Neuron (in vitro differentiated cells): ENCODE results near the gene RANGAP1.

Experiments used
- H2AFZ ChIP-seq: one replicate; pipeline ENCODE4 v1.6.1; 2013; ENCODE audit warnings: low read depth, mild to moderate bottlenecking, inconsistent platforms, low read length, moderate library complexity
- H3K27me3 ChIP-seq: one replicate; pipeline ENCODE4 v1.6.1; 2013; ENCODE audit warnings: low read length; ENCODE audit not compliant: insufficient read depth
- H3K36me3 ChIP-seq: one replicate; pipeline ENCODE4 v1.6.1; 2013; ENCODE audit warnings: low read length; ENCODE audit not compliant: insufficient read depth
- H3K4me1 ChIP-seq: one replicate; pipeline ENCODE4 v1.6.1; 2013; ENCODE audit warnings: low read length; ENCODE audit not compliant: insufficient read depth
- H3K4me3 ChIP-seq: 2 replicates; pipeline ENCODE4 v1.5.1; 2013; ENCODE audit warnings: mild to moderate bottlenecking, low read length, moderate library complexity
- H3K9me3 ChIP-seq: one replicate; pipeline ENCODE4 v1.6.1; 2013; ENCODE audit warnings: low read length

Gene RANGAP1

DNA sequence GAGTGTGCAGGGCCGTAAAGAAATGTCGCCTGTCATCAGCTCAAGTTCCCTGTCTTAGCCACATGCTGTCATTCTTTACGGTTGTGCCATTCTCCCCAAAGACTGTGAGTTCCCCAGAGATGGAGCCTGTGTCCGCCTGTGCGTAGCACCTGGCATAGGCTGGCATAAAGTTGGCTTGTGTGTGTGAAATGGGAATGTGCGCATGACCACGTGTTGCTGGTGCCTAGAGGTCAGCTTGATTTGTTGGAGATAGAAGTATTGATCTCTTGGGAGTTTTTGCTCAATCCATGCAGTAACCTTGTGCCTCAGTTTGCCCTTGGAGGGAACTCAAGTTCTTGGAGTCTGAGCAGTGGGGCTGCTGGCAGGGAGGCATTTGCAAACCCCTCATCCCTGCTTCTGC is 54.6 kb downstream of the RANGAP1 start:
- H3K4me3 ChIP-seq, result no peak overlapping the region
- H2AFZ ChIP-seq, result no peak overlapping the region
- H3K36me3 ChIP-seq, result peaks cover 29% of the 10 kb centered on the region
- no peaks in the 10 kb centered on the region for H3K4me1 ChIP-seq
- H3K27me3 ChIP-seq, result no peaks in the 10 kb centered on the region
- no peaks in the 10 kb centered on the region for H3K9me3 ChIP-seq

- H3K4me1 ChIP-seq, result no peaks in the 10 kb centered on the region
- H3K36me3 ChIP-seq, result peaks cover 36% of the 10 kb centered on the region
- H3K27me3 ChIP-seq, result no peaks in the 10 kb centered on the region
- H3K9me3 ChIP-seq, result no peaks in the 10 kb centered on the region
- H3K4me3 ChIP-seq, result no peak overlapping the region
- no peak overlapping the region for H2AFZ ChIP-seq
Observed at GRCh38 chr22:41230401-41230785, 55.6 kb downstream of the RANGAP1 start.

DNA sequence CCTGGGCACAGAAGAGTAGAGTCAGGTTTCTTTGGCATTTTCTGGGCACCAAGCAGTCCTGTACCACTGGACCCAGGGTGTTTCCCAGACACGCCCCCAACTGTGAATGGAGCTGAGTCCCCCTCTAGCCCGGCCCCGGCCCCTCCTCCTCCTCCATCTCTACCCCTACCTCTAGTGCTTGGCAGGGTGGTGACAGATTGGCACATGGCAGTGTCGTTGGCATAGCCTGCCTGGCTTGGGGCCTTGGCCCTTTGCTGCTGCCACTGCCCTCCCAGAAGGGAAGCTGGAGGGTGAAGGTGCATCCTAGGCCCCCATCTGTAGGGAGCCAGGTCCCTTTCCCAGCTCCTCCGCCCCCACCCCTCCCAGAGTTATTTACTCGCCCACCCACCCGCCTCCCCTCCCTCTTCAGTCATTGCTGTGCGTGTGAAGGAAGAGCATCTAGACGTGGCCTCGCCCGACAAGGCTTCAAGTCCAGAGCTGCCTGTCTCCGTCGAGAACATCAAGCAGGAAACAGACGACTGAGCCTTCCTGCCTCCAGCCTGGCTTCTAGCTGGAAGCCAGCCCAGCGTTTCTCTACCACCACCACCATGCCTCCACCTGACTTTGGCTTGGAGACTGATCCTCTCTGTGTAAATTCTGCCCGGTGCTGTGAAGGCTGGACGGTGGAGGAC is 56.1 kb downstream of the RANGAP1 start:
- H3K4me3 ChIP-seq, result no peak overlapping the region
- H3K9me3 ChIP-seq, result no peaks in the 10 kb centered on the region
- no peaks in the 10 kb centered on the region for H3K27me3 ChIP-seq
- no peaks in the 10 kb centered on the region for H3K4me1 ChIP-seq
- peaks cover 40% of the 10 kb centered on the region for H3K36me3 ChIP-seq
- no peak overlapping the region for H2AFZ ChIP-seq

- no peaks in the 10 kb centered on the region for H3K4me1 ChIP-seq
- H3K27me3 ChIP-seq, result no peaks in the 10 kb centered on the region
- no peak overlapping the region for H3K4me3 ChIP-seq
- no peak overlapping the region for H2AFZ ChIP-seq
- H3K36me3 ChIP-seq, result peaks cover 46% of the 10 kb centered on the region
- no peaks in the 10 kb centered on the region for H3K9me3 ChIP-seq
Observed at GRCh38 chr22:41229215-41229614, 56.8 kb downstream of the RANGAP1 start.

GRCh38 chr22:41226723-41227655 is 59.0 kb downstream of the RANGAP1 start:
- Histone ChIP-seq H3K9me3 (no peaks in the 10 kb centered on the region), H3K4me1 (no peaks in the 10 kb centered on the region), H3K4me3 (no peak overlapping the region), H3K36me3 (peaks cover 67% of the 10 kb centered on the region), H3K27me3 (no peaks in the 10 kb centered on the region), H2AFZ (no peak overlapping the region)

- Histone ChIP-seq H3K9me3 (no peaks in the 10 kb centered on the region), H3K4me3 (no peak overlapping the region), H3K4me1 (no peaks in the 10 kb centered on the region), H3K36me3 (peaks cover 68% of the 10 kb centered on the region), H2AFZ (no peak overlapping the region), H3K27me3 (no peaks in the 10 kb centered on the region)
Observed at GRCh38 chr22:41223535-41223934, 62.5 kb downstream of the RANGAP1 start.

DNA sequence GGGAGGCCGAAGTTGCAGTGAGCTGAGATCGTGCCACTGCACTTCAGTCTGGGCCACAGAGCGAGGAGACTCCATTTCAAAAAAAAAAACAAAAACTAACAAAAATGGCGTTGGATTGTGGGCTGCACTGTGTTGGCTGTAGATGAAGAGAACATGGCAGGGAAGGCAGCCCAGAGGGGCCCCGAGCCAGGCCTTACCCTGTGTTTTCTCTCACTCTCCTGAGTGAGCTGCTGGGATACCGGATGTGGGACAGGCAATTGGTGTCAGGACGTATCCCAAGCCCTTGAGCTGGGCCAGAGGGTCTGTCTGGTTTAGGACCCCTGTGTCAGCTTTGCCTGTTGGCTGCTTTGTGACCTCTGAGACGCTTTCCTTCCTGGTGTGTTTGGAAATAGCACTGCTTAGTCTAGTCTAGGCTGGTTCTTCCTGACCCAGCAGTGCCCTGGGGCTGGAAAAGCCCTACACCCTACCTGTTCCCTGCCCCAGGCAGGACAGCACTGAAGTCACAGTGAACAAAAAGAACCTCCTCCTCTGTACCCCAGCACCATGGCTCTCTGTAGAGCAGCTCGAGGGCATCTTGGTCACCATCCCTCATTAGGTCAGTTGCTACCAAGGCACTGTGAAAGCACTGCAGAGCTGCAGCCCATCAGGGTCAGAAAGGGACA is 63.0 kb downstream of the RANGAP1 start:
- H3K4me1 ChIP-seq, result peaks cover under 1% of the 10 kb centered on the region
- no peaks in the 10 kb centered on the region for H3K9me3 ChIP-seq
- H3K4me3 ChIP-seq, result no peak overlapping the region
- H3K36me3 ChIP-seq, result peaks cover 68% of the 10 kb centered on the region
- H2AFZ ChIP-seq, result no peak overlapping the region
- H3K27me3 ChIP-seq, result no peaks in the 10 kb centered on the region

GRCh38 chr22:41217553-41218157 is 68.3 kb downstream of the RANGAP1 start:
- Histone ChIP-seq H3K4me3 (peak overlapping the region; percentile 9), H3K36me3 (peaks cover 36% of the 10 kb centered on the region), H2AFZ (peak overlapping the region; percentile 31)

GRCh38 chr22:41216984-41217383 is 69.0 kb downstream of the RANGAP1 start:
- H3K4me3 ChIP-seq, result no peak overlapping the region
- peaks cover 31% of the 10 kb centered on the region for H3K36me3 ChIP-seq
- H3K9me3 ChIP-seq, result peaks cover 27% of the 10 kb centered on the region
- peak overlapping the region; percentile 31 for H2AFZ ChIP-seq
- H3K27me3 ChIP-seq, result no peaks in the 10 kb centered on the region
- peaks cover 15% of the 10 kb centered on the region for H3K4me1 ChIP-seq

More at GRCh38 chr22:41217553-41218157, 68.3 kb downstream of the RANGAP1 start:
- peaks cover 15% of the 10 kb centered on the region for H3K4me1 ChIP-seq
- peaks cover 27% of the 10 kb centered on the region for H3K9me3 ChIP-seq
- H3K27me3 ChIP-seq, result no peaks in the 10 kb centered on the region

- Histone ChIP-seq H3K27me3 (no peaks in the 10 kb centered on the region), H2AFZ (no peak overlapping the region), H3K36me3 (peaks cover 28% of the 10 kb centered on the region), H3K4me3 (no peak overlapping the region), H3K9me3 (peaks cover 29% of the 10 kb centered on the region), H3K4me1 (peaks cover 15% of the 10 kb centered on the region)
Observed at GRCh38 chr22:41215926-41216325, 70.1 kb downstream of the RANGAP1 start.

GRCh38 chr22:41215409-41215808 is 70.6 kb downstream of the RANGAP1 start:
- Histone ChIP-seq H2AFZ (no peak overlapping the region), H3K4me3 (no peak overlapping the region), H3K36me3 (peaks cover 27% of the 10 kb centered on the region), H3K9me3 (peaks cover 29% of the 10 kb centered on the region), H3K4me1 (peaks cover 15% of the 10 kb centered on the region), H3K27me3 (no peaks in the 10 kb centered on the region)

DNA sequence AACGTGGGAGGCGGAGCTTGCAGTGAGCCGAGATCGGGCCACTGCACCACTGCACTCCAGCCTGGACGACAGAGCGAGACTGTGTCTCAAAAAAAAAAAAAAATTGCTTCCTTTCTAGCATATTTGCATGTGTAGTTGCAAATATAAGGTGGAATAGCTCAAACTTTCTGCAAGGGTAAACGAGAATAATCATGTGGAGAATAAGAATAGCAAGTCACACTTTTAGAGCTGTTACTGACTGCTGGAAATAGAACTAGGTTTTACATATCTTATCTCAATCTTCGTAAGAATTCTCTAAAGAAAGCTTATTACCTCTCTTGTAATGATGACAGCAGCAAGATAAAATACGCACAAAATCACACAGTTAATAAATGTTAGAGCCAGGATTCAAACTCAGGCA is 79.3 kb downstream of the RANGAP1 start:
- Histone ChIP-seq H2AFZ (no peak overlapping the region), H3K4me3 (no peak overlapping the region), H3K27me3 (no peaks in the 10 kb centered on the region), H3K36me3 (peaks cover 13% of the 10 kb centered on the region), H3K4me1 (peaks cover 9% of the 10 kb centered on the region), H3K9me3 (peaks cover 2% of the 10 kb centered on the region)
